ENCODE results near the gene AP1AR. TPM values are rescaled to one million over a fixed set of nuclear protein-coding genes. Genes with fewer than 3 reads are reported as not detected.

The AP1AR gene
- total RNA-seq, 1 donor from 2014 or later, result 21.0 TPM

- Mint-ChIP-seq H3K9me3 (ENCODE audit: unreplicated experiment) (no peaks in the 10 kb centered on the region), H3K27ac (ENCODE audit: unreplicated experiment) (no peak overlapping the region), H3K36me3 (ENCODE audit: unreplicated experiment) (no peaks in the 10 kb centered on the region), H3K27me3 (ENCODE audit: unreplicated experiment) (no peaks in the 10 kb centered on the region), H3K4me3 (ENCODE audit: unreplicated experiment) (no peak overlapping the region), H3K4me1 (ENCODE audit: low read depth, unreplicated experiment) (no peaks in the 10 kb centered on the region)
- no peak for TF ChIP-seq CTCF (IDR thresholded peaks at IDR 0.05; ENCODE audit: partially characterized antibody, unreplicated experiment)
- DNase-seq, result no peak
Measured at GRCh38 chr4:112270640-112271421, 39.2 kb downstream of the AP1AR start.

- H3K27me3 Mint-ChIP-seq (ENCODE audit: unreplicated experiment), result no peaks in the 10 kb centered on the region
- DNase-seq, result no peak
- no peak overlapping the region for H3K27ac Mint-ChIP-seq (ENCODE audit: unreplicated experiment)
- H3K4me3 Mint-ChIP-seq (ENCODE audit: unreplicated experiment), result no peak overlapping the region
- H3K36me3 Mint-ChIP-seq (ENCODE audit: unreplicated experiment), result no peaks in the 10 kb centered on the region
- no peaks in the 10 kb centered on the region for H3K4me1 Mint-ChIP-seq (ENCODE audit: low read depth, unreplicated experiment)
- no peaks in the 10 kb centered on the region for H3K9me3 Mint-ChIP-seq (ENCODE audit: unreplicated experiment)
- no peak for TF ChIP-seq CTCF (IDR thresholded peaks at IDR 0.05; ENCODE audit: partially characterized antibody, unreplicated experiment)
Measured at GRCh38 chr4:112272292-112272691, 40.7 kb downstream of the AP1AR start.

GRCh38 chr4:112274959-112275358 lies 43.4 kb downstream of the AP1AR start:
- Mint-ChIP-seq H3K36me3 (ENCODE audit: unreplicated experiment) (no peaks in the 10 kb centered on the region), H3K4me1 (ENCODE audit: low read depth, unreplicated experiment) (no peaks in the 10 kb centered on the region), H3K27me3 (ENCODE audit: unreplicated experiment) (no peaks in the 10 kb centered on the region), H3K9me3 (ENCODE audit: unreplicated experiment) (no peaks in the 10 kb centered on the region), H3K4me3 (ENCODE audit: unreplicated experiment) (no peak overlapping the region), H3K27ac (ENCODE audit: unreplicated experiment) (no peak overlapping the region)
- TF ChIP-seq CTCF (IDR thresholded peaks at IDR 0.05; ENCODE audit: partially characterized antibody, unreplicated experiment), result no peak
- no peak for DNase-seq

- no peaks in the 10 kb centered on the region for H3K36me3 Mint-ChIP-seq (ENCODE audit: unreplicated experiment)
- no peak overlapping the region for H3K27ac Mint-ChIP-seq (ENCODE audit: unreplicated experiment)
- H3K27me3 Mint-ChIP-seq (ENCODE audit: unreplicated experiment), result no peaks in the 10 kb centered on the region
- no peak for DNase-seq
- H3K4me3 Mint-ChIP-seq (ENCODE audit: unreplicated experiment), result no peak overlapping the region
- no peaks in the 10 kb centered on the region for H3K9me3 Mint-ChIP-seq (ENCODE audit: unreplicated experiment)
- TF ChIP-seq CTCF (IDR thresholded peaks at IDR 0.05; ENCODE audit: partially characterized antibody, unreplicated experiment), result no peak
- no peaks in the 10 kb centered on the region for H3K4me1 Mint-ChIP-seq (ENCODE audit: low read depth, unreplicated experiment)
Measured at GRCh38 chr4:112276113-112276512, 44.5 kb downstream of the AP1AR start.

- Mint-ChIP-seq H3K36me3 (ENCODE audit: unreplicated experiment) (no peaks in the 10 kb centered on the region), H3K27ac (ENCODE audit: unreplicated experiment) (no peak overlapping the region), H3K27me3 (ENCODE audit: unreplicated experiment) (no peaks in the 10 kb centered on the region), H3K4me3 (ENCODE audit: unreplicated experiment) (no peak overlapping the region), H3K9me3 (ENCODE audit: unreplicated experiment) (peaks cover 4% of the 10 kb centered on the region), H3K4me1 (ENCODE audit: low read depth, unreplicated experiment) (no peaks in the 10 kb centered on the region)
- TF ChIP-seq CTCF (IDR thresholded peaks at IDR 0.05; ENCODE audit: partially characterized antibody, unreplicated experiment), result no peak
- DNase-seq, result no peak
Measured at GRCh38 chr4:112277220-112277619, 45.6 kb downstream of the AP1AR start.
